HUDEP-2 (cell line): ENCODE data around the gene BRD2.

Experiments
- DNase-seq, 76 experiments: peaks; one replicate each; lab custom pipeline; 2025; ENCODE audit not compliant: unreplicated experiment in 76 of 76; lab: John Stamatoyannopoulos, UW

BRD2 gene

DNA sequence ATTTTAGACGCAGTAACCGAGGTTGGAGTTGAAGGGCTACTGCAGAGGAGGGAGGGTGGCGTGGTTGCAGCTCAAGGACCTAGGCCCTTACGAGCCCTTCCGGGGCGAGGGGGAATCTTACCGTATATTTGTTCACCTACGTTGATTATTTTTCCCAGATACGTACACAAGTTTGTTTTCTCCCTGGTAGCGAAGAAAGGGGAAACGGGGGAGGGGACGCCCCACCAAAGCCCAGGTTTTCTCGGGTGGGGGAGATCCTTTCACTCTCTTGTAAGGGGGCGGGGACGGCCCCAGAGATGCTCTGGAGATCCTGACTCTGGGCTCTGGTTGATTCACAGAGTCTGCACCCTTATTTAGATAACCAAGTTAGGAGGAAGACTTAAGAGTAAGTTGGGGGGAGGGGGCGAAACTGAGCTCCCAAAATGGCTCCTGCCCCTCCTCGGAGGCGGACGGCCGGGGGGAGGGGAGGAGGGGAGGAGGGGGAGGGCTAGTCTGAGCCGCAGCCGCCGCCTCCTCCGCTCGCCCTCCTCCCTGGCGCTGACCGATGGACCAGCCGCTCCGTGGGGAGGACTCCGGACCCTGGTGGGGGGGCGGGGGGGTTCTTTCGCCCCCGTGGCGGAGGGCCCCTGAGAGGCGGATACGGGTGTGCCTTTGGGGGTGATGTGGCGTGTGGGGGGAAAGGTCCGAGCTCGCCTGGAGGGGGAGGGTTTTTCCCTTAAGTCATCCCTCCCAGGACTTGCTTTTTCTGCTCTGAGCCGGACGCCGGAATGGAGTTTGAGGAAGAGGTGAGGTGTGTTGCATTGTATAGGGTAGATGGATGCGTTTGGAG lies 2.2 kb downstream of the BRD2 start:
- peak in 71 of 76 experiments; percentile 42 to 91 (median 81) for DNase-seq

DNA sequence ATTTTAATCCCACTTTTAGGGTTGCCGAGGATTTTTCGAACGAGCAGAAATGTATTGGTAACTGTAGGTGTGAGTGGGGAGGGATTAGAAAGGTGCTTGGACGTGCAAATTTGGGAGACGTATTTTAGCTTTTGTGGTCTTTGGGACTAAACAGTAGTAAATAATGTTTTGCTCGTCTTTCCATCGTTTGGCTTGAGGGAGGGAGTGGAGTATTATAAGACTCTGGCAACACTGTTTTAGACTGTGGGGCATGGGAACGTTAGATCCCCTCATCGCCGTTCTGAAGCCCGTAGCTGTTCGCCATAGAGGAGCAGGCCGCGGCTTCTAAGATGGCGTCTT lies 2.8 kb downstream of the BRD2 start:
- no peak for DNase-seq

GRCh38 chr6:32971581-32972352 lies 3.4 kb downstream of the BRD2 start:
- DNase-seq, result peak; percentile 99 to 100 (median 100)

DNA sequence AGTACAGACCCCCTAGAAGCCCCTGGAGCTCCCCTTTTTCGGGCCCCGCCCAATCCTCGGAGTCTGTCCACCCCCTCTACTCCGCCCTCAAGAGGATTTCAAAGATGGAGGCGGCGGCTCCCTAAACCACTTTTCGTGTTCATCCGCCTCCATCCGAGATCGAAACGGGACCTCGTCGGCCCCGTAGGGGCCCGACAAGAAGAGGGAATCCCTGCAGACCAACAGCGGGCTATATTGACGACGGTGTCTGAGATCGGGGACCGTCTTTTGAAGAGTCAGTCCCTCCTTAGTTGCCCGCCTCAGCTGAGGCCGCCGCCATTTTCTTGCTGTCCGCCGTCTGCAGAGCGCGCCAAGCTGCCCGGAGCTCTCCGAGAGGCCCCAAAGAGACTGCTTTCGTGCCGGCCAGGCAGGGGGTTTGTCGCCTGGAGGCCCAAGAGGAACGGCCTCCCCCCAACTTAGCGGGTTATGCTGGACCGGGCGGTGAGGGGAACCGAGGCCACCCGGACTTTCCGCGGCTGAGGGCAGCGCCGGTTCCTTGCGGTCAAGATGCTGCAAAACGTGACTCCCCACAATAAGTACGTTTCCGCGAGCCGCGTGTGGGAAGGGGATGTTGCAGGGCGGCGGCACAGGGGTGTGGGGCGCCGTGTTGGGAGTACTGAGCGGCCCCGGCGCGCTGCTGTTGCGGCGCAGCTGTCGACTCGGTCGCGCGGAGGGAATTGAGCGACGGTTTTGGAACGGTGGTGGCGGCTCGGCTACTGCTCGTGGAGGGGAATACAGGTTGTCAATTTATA lies 4.2 kb downstream of the BRD2 start:
- DNase-seq, result peak in 24 of 76 experiments; percentile 46 to 92 (median 66)

GRCh38 chr6:32973144-32974015 lies 5.0 kb downstream of the BRD2 start:
- peak in 21 of 76 experiments; percentile 20 to 61 (median 41) for DNase-seq

GRCh38 chr6:32974016-32974333 lies 5.6 kb downstream of the BRD2 start:
- DNase-seq, result peak in 9 of 76 experiments; percentile 15 to 32 (median 22)

DNA sequence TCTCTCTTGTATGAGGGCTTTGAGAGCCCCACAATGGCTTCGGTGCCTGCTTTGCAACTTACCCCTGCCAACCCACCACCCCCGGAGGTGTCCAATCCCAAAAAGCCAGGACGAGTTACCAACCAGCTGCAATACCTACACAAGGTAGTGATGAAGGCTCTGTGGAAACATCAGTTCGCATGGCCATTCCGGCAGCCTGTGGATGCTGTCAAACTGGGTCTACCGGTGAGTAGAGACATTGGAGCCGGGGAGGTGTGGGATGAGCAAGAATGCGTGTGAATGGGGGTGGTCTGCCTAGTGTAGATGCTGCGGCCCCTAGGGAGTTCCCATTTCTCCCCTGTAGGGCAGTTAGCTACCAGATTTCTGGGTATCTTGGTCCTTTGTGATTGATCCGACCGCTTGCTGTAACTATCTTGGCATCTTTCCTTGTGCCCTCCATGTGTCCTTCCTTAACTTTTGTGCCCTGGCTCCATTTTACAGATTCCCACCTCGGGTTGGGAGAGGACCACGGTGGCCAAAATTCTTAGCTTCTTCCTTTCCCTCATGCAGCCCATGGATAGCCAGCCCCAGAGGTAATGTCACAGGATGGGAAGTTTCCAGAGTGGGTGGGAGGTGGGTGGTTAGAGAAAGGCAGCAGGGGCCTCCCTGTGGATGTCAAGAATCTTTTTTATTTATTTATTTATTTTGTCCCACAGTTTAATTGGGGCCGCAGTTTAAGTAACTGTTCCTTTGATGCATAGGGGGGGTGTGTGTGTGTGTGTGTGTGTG lies 6.3 kb downstream of the BRD2 start:
- no peak for DNase-seq

DNA sequence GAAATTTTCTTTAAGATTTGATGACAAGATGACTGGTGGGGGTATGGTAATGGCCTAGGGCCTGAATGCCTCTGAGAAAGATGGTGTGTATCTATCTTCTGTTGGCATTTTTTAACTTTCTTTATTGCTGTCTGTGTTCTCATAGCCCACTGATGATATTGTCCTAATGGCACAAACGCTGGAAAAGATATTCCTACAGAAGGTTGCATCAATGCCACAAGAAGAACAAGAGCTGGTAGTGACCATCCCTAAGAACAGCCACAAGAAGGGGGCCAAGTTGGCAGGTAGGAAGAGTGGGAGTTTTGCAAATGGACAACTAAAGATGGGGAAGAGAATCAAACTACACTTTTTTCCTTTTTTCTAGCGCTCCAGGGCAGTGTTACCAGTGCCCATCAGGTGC lies 7.5 kb downstream of the BRD2 start:
- no peak for DNase-seq

DNA sequence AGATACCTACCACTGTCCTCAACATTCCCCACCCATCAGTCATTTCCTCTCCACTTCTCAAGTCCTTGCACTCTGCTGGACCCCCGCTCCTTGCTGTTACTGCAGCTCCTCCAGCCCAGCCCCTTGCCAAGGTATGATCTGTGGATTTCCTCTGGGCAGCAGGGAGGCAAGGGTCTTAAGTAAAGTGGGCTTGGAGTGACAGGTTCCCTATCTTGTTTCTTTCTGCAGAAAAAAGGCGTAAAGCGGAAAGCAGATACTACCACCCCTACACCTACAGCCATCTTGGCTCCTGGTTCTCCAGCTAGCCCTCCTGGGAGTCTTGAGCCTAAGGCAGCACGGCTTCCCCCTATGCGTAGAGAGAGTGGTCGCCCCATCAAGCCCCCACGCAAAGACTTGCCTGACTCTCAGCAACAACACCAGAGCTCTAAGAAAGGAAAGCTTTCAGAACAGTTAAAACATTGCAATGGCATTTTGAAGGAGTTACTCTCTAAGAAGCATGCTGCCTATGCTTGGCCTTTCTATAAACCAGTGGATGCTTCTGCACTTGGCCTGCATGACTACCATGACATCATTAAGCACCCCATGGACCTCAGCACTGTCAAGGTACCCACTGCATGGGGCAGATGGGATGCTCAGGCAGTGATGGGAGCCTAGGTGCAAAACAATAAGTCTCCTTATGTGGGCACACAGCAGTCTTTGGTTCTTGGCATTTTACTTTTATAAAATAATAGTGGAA lies 8.1 kb downstream of the BRD2 start:
- DNase-seq, result no peak

GRCh38 chr6:32977272-32977952 lies 9.0 kb downstream of the BRD2 start:
- DNase-seq, result no peak

GRCh38 chr6:32977953-32978324 lies 9.5 kb downstream of the BRD2 start:
- no peak for DNase-seq

DNA sequence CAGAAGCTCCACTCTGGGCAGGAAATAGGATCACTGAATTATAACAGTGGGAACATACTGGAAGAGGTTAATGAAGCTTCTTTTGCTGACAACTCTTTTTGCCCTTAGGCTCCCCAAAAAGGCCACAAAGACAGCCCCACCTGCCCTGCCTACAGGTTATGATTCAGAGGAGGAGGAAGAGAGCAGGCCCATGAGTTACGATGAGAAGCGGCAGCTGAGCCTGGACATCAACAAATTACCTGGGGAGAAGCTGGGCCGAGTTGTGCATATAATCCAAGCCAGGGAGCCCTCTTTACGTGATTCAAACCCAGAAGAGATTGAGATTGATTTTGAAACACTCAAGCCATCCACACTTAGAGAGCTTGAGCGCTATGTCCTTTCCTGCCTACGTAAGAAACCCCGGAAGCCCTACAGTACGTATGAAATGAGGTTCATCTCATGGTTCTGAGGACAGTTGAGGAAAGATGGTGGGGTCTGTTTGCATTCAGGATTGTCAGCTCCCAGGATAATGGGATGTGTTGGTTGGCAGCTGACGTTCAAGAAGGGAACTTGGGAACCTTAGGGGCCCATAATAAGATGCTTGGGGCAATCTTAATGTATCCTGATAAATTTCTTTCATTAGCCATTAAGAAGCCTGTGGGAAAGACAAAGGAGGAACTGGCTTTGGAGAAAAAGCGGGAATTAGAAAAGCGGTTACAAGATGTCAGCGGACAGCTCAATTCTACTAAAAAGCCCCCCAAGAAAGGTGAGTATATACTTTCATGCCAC lies 11.5 kb downstream of the BRD2 start:
- no peak for DNase-seq

- no peak for DNase-seq
Measured at GRCh38 chr6:32980488-32981038, 12.2 kb downstream of the BRD2 start.

DNA sequence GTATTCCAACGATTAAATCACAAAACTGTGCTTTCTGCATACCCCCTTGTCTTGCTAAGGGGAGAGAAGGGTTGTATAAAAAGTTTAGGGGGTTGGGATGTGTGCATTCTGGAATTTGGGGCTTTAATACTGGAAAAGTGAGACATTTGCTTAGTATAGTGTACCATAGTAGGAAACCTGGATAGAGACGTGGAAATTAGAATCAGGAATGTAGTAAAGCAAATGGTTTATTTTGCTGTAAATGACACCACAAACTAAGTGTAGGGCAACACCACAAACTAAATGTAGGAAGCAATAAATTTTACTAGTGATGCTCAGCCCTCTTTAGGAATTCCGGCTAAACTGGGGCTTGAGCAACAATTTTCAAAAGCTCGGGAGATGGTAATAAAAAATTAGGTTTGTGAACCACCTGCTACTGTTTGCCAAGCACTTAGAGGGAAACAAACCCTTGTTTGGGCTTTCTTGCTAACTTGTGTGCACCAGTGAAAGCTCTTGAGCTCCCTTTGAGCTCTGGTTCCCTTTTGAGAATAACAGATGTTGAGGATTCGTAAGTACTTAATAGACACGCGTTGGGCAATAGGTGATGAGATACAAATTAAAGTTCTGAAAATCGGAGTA lies 13.8 kb downstream of the BRD2 start:
- peak in 11 of 76 experiments; percentile 14 to 43 (median 26) for DNase-seq

DNA sequence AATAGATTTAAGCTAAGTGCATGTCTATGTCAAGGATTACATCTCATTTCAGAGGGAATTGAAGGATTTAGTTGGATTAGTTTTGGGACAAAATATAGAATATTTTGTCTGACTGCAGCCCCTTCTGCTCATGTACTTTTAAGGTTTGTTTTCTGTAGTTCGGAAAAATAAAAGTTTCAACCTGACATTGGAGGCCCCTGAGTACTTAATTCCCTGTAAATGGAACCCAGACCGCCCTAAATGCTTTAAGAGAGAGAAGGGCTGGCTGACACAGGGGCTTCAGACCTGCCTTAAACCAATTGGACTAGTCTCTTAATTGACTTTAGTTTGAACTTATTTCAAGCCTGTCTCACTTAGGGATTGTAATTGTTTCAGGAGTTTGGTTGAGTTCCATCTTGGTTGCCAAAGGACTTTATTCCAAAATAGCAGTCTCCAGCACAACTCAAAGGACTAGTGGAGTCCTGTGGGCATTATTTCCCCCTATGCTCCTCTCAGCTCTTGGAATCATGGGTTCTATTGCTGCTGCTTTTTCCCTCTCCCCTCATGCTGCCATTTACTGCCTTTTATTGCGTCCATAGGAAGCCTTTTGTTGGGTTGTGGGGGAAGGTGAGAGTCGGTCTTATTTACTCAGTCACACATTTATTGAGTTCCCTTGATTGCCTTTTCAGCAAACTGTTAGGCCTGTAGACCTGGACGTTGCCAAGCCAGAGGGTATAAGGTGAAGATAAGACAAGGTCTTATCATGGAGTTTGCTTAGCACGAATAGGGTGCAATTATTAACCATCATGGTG lies 14.5 kb downstream of the BRD2 start:
- DNase-seq, result peak in 4 of 76 experiments; percentile 22 to 45 (median 32)

DNA sequence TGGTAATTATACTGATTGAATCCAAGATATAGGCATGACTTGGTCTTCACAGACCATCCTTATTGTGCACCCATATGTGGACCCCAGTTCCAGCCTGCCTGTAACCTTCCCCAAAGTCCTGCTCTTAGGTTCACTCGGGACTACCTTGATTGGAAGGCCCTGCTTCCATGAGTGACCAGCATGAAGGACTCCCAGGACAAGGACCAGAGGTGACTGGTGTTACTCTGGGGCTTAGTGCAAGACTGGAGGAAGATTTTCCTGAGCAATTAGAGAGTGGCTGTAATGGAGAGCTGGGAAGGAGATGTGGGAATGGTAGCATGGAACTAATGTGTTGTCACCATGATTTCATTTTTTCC lies 15.1 kb downstream of the BRD2 start:
- no peak for DNase-seq
